NT2/D1 (cell line): ENCODE data around the gene PAQR5.

ENCODE experiments used
- YY1 ChIP-seq: IDR thresholded peaks from 2 replicates; pipeline ENCODE4 v1.6.1; 2011; ENCODE audit not compliant: insufficient read length, insufficient read depth
- ZNF274 ChIP-seq: IDR thresholded peaks from 2 replicates; pipeline ENCODE4 v1.6.1; 2011; ENCODE audit warnings: mild to moderate bottlenecking, low read depth, low read length

- no peak for TF ChIP-seq ZNF274
- TF ChIP-seq YY1: no peak
These were observed 91.9 kb downstream of the PAQR5 start for GRCh38 chr15:69390575-69390974.
